ENCODE data around the gene TCEA2. TPM values are rescaled to one million over a fixed set of nuclear protein-coding genes. Genes with fewer than 3 reads are reported as not detected.

TCEA2 gene
- total RNA-seq, 2 donors from 2014 or later, result 45.0 to 69.5 TPM

DNA sequence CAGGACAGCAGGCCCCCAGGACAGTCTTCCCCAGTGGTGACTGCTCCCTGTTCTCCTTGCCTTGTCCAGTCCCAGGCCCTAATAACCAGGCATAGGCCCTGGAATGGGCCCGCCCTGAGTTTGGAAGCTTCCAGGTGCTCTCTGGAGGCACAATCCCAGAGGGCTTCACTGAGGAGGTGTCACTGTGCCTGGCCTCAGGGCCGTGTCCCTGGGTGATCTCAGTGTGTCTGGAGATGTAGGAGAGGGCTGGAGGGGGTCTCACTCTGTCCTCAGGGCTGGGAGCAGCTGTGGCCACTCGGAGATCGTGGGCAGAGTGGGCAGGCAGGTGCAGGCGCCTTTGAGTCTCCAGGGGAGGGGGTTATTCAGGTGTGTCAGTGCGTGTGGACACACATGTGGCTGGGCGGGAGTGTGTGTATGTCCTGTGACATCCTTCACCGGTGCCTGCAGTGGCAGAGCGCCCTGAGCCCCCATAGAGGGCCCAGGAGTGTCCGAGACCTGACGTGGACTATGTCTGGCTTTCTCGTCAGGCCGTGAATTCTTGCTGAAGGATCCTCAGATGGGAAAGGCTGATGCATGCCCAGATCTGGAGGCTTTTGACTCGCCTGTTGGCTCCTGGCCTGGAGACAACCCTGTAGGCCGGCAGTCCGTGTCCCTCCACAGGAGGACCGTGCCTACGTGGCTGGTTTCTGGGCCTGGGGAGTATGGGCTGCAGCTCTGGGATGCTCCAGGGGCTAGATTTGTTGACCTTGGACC, 49.9 kb downstream of the TCEA2 start:
- Histone ChIP-seq H3K27ac (no peak overlapping the region), H3K4me1 (replicated peaks) (no peaks in the 10 kb centered on the region), H3K4me3 (no peak overlapping the region), H3K27me3 (replicated peaks; ENCODE audit: insufficient read depth) (no peaks in the 10 kb centered on the region), H3K36me3 (no peaks in the 10 kb centered on the region), H3K9me3 (no peaks in the 10 kb centered on the region)
- 76% methylated on average over 18 of the region's 18 CpGs for WGBS
- no peak for DNase-seq (ENCODE audit: low spot score)
- TF ChIP-seq POLR2A (IDR thresholded peaks at IDR 0.05) (no peak), POLR2AphosphoS5 (IDR thresholded peaks at IDR 0.05) (no peak)
- TF ChIP-seq, protein P1, sequence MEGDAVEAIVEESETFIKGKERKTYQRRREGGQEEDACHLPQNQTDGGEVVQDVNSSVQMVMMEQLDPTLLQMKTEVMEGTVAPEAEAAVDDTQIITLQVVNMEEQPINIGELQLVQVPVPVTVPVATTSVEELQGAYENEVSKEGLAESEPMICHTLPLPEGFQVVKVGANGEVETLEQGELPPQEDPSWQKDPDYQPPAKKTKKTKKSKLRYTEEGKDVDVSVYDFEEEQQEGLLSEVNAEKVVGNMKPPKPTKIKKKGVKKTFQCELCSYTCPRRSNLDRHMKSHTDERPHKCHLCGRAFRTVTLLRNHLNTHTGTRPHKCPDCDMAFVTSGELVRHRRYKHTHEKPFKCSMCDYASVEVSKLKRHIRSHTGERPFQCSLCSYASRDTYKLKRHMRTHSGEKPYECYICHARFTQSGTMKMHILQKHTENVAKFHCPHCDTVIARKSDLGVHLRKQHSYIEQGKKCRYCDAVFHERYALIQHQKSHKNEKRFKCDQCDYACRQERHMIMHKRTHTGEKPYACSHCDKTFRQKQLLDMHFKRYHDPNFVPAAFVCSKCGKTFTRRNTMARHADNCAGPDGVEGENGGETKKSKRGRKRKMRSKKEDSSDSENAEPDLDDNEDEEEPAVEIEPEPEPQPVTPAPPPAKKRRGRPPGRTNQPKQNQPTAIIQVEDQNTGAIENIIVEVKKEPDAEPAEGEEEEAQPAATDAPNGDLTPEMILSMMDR (IDR thresholded peaks at IDR 0.05), result no peak
- intact Hi-C loops (cut with DNase I), result no loop called here

DNA sequence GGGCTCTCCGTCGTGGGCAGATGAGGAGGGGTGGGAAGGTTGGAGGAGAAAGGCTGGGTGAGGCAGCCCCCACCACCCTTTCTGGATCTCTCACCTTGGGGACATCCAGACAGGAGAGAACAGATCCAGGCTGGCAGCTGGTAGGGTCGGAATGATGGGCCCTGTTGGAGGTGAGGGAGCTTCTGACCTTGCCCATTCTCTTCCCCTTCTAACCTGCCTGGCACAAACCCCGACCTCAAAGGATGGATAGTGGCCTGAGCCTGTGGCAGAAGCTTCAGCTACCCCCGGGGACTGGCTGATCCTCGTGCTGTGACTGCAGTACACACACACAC, 50.4 kb downstream of the TCEA2 start:
- Histone ChIP-seq H3K27ac (no peak overlapping the region), H3K4me1 (replicated peaks) (no peaks in the 10 kb centered on the region), H3K4me3 (no peak overlapping the region), H3K36me3 (no peaks in the 10 kb centered on the region), H3K9me3 (no peaks in the 10 kb centered on the region), H3K27me3 (replicated peaks; ENCODE audit: insufficient read depth) (no peaks in the 10 kb centered on the region)
- intact Hi-C loops (cut with DNase I), result no loop called here
- no peak for DNase-seq (ENCODE audit: low spot score)
- TF ChIP-seq POLR2AphosphoS5 (IDR thresholded peaks at IDR 0.05) (no peak), POLR2A (IDR thresholded peaks at IDR 0.05) (no peak)
- TF ChIP-seq, protein P1 (IDR thresholded peaks at IDR 0.05), result no peak
- 71% methylated on average over 6 of the region's 6 CpGs for WGBS

DNA sequence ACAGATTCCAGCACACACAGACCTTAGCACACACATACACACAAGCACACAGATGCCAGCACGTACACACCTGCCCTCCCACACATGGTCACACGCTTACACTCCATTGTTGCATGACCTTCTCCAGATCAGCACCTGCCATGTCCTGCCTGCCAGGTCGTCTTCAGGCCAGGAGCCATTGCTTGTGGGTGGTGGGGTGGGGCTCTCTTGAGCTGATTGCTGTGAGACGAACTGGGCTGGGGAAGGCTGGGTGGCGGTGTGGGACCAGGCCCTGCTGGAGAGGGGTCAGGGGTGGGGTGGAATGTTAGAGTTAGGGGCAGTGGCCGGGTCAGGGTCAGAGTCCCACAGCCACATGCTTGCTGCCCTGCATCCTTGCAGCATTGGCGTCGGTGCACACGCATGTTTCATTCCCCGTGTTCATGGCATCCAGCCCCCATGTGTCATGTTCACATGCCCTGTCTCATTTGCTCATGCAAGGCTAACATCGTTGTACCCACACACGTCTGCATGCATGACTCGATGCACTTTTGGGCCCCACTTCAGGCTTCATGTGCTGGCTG, 50.9 kb downstream of the TCEA2 start:
- intact Hi-C loops (cut with DNase I), result no loop called here
- TF ChIP-seq, protein P1 (IDR thresholded peaks at IDR 0.05), result no peak
- no peak for TF ChIP-seq POLR2A (IDR thresholded peaks at IDR 0.05)
- TF ChIP-seq POLR2AphosphoS5 (IDR thresholded peaks at IDR 0.05), result no peak
- H3K4me3 ChIP-seq, result no peak overlapping the region
- no peaks in the 10 kb centered on the region for H3K9me3 ChIP-seq
- H3K27ac ChIP-seq, result no peak overlapping the region
- WGBS, result 84% methylated on average over 13 of the region's 13 CpGs
- H3K36me3 ChIP-seq, result no peaks in the 10 kb centered on the region
- no peaks in the 10 kb centered on the region for H3K4me1 ChIP-seq (replicated peaks)
- DNase-seq (ENCODE audit: low spot score), result no peak
- H3K27me3 ChIP-seq (replicated peaks; ENCODE audit: insufficient read depth), result no peaks in the 10 kb centered on the region

DNA sequence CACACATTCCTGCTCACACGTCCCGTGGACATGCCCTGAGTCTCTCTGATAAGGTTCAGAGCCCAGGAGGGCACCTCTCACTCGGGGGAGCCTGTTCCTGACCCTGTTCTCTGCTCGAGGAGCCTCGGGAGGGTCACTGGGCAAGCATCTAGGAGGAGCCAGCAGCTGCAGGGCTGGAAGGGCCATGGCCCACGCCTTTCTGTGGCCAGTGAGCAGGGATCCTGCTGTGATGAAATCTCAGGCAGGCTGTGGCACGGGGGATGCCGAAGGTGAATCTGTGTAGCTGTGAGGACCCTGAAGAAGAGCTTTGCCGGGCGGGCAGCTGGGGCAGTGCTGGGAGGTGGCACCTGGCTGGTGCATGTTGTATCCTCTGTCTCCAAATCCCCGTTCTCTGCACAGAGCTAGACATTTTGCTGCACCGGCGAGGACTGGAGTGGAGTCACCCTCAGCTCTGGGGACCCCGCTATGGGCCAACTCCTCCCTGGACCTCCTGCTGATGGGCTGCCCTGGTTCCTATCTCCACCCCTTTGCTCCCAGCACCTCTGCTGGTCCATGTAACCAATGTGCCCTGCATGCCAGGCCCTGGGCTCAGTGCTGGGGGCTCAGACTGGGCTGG, 51.5 kb downstream of the TCEA2 start:
- no peak for DNase-seq (ENCODE audit: low spot score)
- TF ChIP-seq POLR2A (IDR thresholded peaks at IDR 0.05) (no peak), POLR2AphosphoS5 (IDR thresholded peaks at IDR 0.05) (no peak)
- TF ChIP-seq, protein P1 (IDR thresholded peaks at IDR 0.05), result no peak
- 85% methylated on average over 14 of the region's 14 CpGs for WGBS
- no peaks in the 10 kb centered on the region for H3K4me1 ChIP-seq (replicated peaks)
- no peaks in the 10 kb centered on the region for H3K9me3 ChIP-seq
- no peak overlapping the region for H3K27ac ChIP-seq
- intact Hi-C loops (cut with DNase I), result no loop called here
- H3K27me3 ChIP-seq (replicated peaks; ENCODE audit: insufficient read depth), result no peaks in the 10 kb centered on the region
- no peaks in the 10 kb centered on the region for H3K36me3 ChIP-seq
- no peak overlapping the region for H3K4me3 ChIP-seq

All from prostate gland (tissue), 2 donors.